Measurements from ENCODE around the gene GSG1.

The GSG1 gene

DNA sequence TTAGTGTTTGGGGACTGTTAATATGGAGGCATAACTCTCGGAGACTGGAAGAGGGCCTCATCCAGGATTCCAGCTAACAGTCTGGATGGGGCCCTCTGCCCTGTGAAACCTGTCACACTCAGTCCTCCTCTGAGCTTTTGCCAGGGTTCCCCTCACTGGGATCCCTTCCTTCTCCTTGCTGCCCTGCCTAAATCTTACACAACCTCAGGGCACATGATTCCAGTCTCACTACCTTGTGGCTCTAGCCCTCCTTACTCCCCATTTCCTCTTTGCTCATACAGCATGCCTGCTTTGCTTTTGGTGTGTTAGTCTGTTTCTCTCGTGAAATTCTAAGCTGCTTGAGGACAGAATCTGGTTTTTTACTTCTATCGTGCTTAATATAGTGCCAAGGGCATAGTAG is 942 bp upstream of the GSG1 start:
- no peaks in the 10 kb centered on the region for H3K9me3 ChIP-seq (ENCODE audit: control insufficient read depth, insufficient read depth, low read length)
- no peak overlapping the region for H3K9ac ChIP-seq (ENCODE audit: low read depth, low read length)
- peaks cover 21% of the 10 kb centered on the region for H3K4me1 ChIP-seq (ENCODE audit: insufficient read depth, low read length)
- no peaks in the 10 kb centered on the region for H3K36me3 ChIP-seq (ENCODE audit: insufficient read depth, low read length)

DNA sequence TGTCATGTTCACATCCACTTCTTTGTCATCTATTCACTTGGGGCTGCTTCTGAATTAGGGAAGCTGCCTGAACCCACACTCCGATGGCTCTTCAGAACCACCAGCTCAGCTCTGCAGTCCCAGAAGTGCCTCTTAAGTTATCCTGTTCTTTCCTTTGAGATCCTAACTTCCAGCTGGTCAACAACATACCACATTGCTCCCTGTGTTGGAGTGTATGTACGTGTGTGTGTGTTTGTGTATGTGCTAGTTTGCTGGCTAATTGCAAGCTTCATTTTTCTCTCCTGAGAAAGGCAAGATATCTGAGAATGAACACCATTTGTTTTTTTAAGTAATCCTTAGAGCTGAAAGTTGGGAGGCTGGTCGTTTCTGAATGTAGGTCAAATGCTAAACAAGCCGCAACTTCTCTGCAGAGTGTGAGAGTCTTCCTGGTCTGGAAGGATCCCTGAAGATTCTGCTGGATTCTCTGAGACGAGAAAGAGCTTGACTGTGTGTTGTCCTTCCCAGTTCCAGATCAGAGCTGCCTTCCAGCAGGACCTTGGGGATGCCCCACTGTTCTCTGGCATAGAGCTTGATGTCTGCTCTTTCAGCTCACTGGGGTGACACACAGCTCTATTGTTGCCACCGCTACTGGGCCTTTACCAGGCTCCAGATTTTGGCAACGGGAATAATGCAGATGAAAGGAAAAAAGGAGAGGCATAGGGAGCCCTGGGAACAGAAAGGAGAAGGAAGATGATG is 839 bp downstream of the GSG1 start:
- peaks cover 33% of the 10 kb centered on the region for H3K4me1 ChIP-seq (ENCODE audit: insufficient read depth, low read length)
- H3K9me3 ChIP-seq (ENCODE audit: control insufficient read depth, insufficient read depth, low read length): no peaks in the 10 kb centered on the region

DNA sequence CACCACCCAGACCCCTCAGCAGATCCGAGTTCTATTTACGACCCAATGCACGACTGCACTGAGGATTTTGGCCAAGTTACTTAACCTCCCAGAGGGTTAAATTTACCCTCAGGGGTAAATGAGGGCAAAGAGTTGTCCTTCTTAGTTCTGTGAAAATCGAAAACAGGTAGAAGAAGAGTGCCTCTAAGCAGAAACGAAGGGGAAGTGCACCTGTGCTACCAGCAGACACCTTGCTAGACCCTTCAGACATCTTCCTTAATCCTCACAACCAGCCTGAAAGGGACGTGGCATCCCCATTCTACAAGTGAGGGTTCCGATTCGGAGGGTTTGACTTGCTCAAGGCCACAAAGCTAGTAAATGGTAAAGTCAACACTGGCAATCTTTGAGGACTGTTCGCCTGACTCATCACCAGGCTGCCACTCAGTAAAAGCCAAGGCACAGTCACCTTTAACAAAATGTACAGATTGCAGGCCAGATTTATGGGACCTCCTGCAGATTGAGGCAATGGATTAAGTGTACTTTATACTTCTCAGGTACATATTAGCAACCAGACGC is 1.6 kb downstream of the GSG1 start:
- Histone ChIP-seq H3K9me3 (ENCODE audit: control insufficient read depth, insufficient read depth, low read length) (no peaks in the 10 kb centered on the region), H3K4me1 (ENCODE audit: insufficient read depth, low read length) (peaks cover 36% of the 10 kb centered on the region), H3K9ac (ENCODE audit: low read depth, low read length) (peak overlapping the region; percentile 89), H3K36me3 (ENCODE audit: insufficient read depth, low read length) (no peaks in the 10 kb centered on the region)

More for the DNA sequence above, 839 bp downstream of the GSG1 start:
- no peak overlapping the region for H3K9ac ChIP-seq (ENCODE audit: low read depth, low read length)
- H3K36me3 ChIP-seq (ENCODE audit: insufficient read depth, low read length): no peaks in the 10 kb centered on the region

DNA sequence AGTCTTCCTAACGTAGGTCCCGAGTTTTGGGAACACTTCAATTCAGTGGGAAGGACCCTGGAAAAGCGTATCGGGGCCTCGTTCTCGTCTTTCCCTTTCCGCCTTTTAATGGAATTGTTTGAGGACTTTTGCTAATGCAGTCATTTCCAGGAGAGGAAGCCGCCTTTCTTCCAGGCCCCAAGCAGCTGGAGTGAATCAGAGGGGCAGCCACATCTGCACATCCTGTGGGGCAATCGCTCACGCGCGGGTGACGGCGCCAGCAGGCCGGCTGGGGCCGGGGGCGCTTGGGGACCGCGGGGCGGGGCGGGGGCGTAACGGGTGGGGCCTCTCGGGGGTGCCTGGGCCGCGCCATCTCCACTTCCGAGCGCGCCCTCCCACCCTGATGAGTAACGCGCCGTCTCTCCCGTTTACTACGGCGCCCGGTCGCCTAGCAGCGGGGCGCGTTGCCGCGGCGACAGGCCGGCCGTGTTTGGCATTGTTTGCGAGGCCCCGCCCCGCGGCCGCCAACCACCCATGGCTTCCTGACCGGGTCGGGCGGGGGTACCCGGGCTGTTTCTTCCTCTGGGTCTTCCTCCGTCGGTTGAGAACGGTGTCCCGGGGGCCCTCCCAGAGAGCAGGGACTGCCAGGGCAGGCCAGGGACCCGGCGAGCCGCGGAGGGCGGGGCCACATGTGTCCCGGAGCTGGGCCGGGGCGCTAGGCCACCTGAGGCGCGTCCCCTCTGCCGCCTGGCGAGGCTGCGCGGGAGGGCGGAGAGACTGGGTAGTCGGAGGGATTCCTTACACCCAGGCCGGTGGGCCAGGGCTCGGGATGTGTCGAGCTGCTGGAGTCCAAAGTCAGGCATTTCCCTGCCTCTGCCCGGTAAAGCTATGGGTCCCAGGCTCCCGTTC is 2.3 kb downstream of the GSG1 start:
- Histone ChIP-seq H3K9ac (ENCODE audit: low read depth, low read length) (peak overlapping the region; percentile 89), H3K9me3 (ENCODE audit: control insufficient read depth, insufficient read depth, low read length) (no peaks in the 10 kb centered on the region), H3K4me1 (ENCODE audit: insufficient read depth, low read length) (peaks cover 36% of the 10 kb centered on the region), H3K36me3 (ENCODE audit: insufficient read depth, low read length) (no peaks in the 10 kb centered on the region)

DNA sequence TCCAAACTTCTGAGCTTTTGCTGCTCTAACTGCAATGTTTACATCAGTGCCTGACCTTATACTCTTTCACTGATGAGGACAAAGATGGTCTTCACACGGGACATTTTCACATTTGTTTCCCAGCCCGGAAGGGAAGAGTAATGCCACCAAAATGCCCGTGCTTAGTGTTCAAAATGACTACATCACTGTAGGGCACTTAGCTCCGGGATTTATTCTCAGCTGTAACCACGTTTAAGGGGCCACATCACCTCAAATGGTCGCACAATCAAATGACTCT is 2.9 kb downstream of the GSG1 start:
- Histone ChIP-seq H3K4me1 (ENCODE audit: insufficient read depth, low read length) (peaks cover 37% of the 10 kb centered on the region), H3K9ac (ENCODE audit: low read depth, low read length) (peak overlapping the region; percentile 59), H3K9me3 (ENCODE audit: control insufficient read depth, insufficient read depth, low read length) (no peaks in the 10 kb centered on the region), H3K36me3 (ENCODE audit: insufficient read depth, low read length) (no peaks in the 10 kb centered on the region)

DNA sequence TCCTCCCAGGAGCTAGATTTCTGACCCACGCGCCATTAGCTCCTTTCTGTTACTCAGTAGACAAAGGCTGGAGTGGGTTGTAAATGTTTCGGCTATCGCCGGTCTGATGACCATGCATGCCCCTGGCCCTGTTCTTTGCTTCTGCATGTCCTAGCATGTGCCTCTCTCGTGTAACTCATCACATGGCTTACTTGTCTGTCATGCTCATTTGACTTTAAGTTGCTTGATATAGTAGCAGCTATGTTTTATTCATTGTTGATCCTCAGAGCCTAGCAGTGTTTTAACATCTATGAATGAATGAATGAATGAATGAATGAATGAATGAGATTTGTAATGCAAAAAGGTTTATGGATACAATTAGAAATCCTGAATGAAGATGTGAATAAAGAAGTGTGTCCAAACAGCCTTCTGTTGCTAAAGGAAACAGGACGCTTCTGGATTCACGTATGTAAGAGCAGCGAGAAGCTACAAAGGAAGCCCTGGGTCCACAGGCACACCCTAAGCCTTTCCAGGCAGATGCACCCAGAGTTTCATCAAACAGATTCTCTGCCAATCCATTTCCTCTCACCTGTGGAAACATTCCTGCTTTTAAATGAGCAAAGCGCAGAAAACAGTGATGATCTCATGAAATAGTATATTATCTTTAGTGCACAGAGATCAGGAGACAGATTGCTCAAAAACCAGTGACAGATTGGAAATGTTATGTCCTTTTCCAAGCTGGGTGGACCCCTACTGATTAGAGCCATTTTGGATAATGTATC is 3.4 kb downstream of the GSG1 start:
- Histone ChIP-seq H3K36me3 (ENCODE audit: insufficient read depth, low read length) (no peaks in the 10 kb centered on the region), H3K9ac (ENCODE audit: low read depth, low read length) (peak overlapping the region; percentile 59; the same call in 1 of the 2 replicates), H3K4me1 (ENCODE audit: insufficient read depth, low read length) (peaks cover 38% of the 10 kb centered on the region), H3K9me3 (ENCODE audit: control insufficient read depth, insufficient read depth, low read length) (no peaks in the 10 kb centered on the region)

DNA sequence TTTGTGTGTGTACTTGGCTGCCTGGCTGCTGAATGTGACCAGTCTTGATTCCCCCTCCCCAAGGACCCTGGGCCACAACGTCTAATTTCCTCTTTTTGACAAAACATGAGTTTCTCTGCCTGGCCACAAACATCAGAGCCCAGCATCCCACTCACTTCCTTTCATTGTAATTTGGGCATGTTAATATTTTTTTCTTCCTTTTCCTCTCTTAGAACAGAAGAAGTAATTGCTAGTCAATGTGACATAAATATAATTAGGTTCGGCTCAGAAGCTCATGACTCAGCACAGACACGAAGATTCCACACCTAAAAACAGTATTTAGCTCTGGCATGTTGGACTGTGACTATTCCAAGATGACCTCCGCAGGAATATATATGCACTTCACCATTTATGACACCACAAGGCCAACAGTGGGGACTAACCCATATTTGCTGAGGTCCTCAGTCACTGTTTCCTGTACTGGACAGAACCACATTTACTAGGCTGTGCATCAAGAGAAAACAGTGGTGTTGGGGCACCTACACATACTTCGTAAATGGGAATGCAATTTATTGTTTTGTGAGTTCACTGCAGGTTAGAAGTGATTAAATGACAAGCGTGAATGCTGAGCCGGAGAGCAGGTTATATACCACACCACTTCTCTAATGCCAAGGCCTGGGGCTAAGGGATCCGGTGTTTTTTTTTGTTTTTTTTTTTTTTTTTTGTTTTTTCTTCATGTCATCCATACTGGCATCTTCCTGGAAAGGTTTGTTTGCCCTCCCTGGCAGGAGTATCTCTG is 4.2 kb downstream of the GSG1 start:
- Histone ChIP-seq H3K9ac (ENCODE audit: low read depth, low read length) (no peak overlapping the region), H3K9me3 (ENCODE audit: control insufficient read depth, insufficient read depth, low read length) (no peaks in the 10 kb centered on the region), H3K36me3 (ENCODE audit: insufficient read depth, low read length) (no peaks in the 10 kb centered on the region), H3K4me1 (ENCODE audit: insufficient read depth, low read length) (peaks cover 38% of the 10 kb centered on the region)

DNA sequence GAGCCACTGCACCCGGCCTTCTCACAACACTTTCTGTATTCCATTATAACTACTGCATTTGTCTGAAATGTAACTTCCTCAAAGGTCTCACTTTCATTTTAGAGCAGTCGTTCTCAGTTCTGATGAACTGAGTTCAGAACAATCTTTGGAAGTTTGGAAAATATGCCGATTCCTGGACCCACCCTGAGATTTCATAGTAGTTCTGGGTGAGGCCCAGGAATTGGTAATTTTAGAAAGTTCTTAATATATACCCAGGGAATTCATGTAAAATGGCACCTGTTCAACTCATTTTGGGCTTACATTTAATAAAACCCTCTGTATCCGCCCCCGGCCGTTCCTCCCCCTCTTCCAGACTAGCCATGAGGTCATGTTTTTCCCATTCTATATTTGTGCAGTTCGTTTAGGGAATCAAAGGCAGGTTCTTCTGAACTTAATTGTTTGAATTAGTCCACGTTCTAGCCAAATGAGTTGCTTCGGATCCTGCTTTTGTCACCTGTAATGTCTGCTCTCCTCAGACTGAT is 5.9 kb downstream of the GSG1 start:
- H3K9me3 ChIP-seq (ENCODE audit: control insufficient read depth, insufficient read depth, low read length): no peaks in the 10 kb centered on the region
- peaks cover 43% of the 10 kb centered on the region for H3K4me1 ChIP-seq (ENCODE audit: insufficient read depth, low read length)
- H3K36me3 ChIP-seq (ENCODE audit: insufficient read depth, low read length): no peaks in the 10 kb centered on the region
- no peak overlapping the region for H3K9ac ChIP-seq (ENCODE audit: low read depth, low read length)

DNA sequence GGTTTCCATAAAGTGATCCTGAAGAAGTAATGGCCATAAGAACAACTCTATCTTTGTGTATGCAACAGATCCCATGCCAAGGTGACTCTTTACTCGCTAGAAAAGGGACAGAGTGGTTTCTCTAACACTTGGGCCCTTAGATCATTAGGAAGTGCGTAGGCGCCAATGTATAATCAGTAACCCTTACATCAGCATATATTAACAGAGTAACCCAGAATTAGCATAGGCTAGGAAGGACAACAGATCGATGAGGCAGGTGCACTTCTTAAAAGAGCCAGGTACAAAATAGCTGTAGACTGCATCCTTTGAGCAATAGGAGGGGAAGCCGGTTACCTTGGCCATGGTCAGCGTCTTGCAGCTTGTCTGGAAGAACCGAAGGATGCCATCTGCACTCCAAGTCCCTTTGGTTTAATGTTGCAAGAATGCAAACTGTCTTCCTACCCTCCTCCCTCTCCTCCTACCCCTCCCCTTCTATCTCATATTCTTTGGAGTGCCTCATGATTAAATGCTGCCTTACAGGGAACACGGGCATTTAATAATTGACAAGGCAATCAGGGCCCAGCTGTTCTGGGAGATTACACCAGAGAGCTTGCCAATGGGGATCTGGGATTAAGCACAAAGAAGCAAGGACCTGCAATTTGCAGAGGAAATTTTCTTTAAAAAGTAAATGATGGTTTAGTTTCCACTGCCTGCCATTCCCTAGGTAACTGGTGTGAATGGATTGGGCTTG is 8.0 kb downstream of the GSG1 start:
- peaks cover 43% of the 10 kb centered on the region for H3K4me1 ChIP-seq (ENCODE audit: insufficient read depth, low read length)
- no peak overlapping the region for H3K9ac ChIP-seq (ENCODE audit: low read depth, low read length)
- H3K9me3 ChIP-seq (ENCODE audit: control insufficient read depth, insufficient read depth, low read length): no peaks in the 10 kb centered on the region
- no peaks in the 10 kb centered on the region for H3K36me3 ChIP-seq (ENCODE audit: insufficient read depth, low read length)

DNA sequence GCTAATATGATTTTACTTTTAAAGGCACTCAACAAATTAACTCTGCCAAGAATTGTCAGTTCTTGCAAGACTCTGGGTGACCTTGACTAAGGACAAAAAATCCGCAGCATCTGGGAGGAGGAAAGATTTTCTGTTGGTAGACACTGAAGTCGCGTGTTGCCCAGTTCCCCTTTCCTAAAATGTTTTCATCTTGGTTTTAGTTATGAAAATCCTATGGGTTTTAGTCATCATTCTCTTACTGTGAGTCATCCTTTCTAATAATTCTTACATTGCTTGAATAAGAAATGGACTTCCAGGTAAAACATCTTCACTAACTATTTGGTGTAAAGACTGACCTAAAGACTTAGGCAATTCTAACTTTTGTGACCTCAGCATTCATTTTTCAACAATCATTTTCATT is 9.1 kb downstream of the GSG1 start:
- Histone ChIP-seq H3K9me3 (ENCODE audit: control insufficient read depth, insufficient read depth, low read length) (no peaks in the 10 kb centered on the region), H3K9ac (ENCODE audit: low read depth, low read length) (no peak overlapping the region), H3K36me3 (ENCODE audit: insufficient read depth, low read length) (no peaks in the 10 kb centered on the region), H3K4me1 (ENCODE audit: insufficient read depth, low read length) (peaks cover 34% of the 10 kb centered on the region)

DNA sequence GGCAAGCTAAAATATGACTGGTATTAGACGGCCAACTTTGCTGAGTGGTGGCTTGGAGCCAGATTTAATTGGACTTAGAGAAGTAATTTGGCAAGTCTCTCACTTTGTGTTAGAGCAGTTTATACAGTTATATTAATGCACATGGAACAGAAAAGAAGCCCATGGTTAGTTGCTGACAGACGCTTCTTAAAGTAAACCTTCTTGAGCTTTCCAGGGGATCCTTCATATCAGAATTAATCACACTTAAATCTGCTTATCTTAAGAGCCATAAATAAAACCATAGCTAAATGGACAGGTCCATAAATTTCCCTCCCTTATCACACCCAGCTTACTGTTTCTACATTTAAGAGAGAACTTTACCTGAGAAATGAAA is 9.6 kb downstream of the GSG1 start:
- Histone ChIP-seq H3K9ac (ENCODE audit: low read depth, low read length) (no peak overlapping the region), H3K4me1 (ENCODE audit: insufficient read depth, low read length) (peaks cover 36% of the 10 kb centered on the region)

DNA sequence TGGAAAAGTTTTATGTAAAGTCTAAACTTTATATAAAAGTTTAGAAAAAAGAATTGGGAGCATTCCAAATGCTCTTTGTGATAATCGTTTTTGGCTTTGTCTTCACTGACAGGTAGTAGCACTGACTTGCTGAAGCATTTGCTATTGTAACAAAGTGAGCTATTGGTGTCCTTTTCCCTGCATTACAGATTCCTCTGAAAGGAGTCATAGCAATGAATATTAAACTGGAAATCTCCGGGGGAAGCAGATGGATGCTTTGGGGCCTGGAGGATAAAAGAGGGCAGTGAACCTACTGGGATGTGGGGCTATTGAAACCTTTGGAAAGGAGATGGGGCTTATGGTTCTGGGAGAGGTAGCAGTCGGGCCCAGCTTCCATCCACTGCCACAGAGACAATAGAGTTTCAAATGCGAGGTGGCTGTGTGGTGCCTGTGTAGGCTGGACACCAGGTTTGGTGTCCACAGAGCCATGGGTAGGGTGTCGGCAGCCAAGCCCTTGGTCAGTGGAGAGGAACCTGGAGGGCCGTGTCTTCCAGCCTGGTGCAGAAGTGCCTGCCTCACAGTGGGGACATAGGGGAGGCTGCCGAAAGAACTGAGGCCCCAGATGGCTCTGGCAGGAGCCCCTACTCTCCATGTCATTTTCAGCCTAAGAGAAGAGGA is 10.1 kb downstream of the GSG1 start:
- H3K36me3 ChIP-seq (ENCODE audit: insufficient read depth, low read length): no peaks in the 10 kb centered on the region
- no peaks in the 10 kb centered on the region for H3K9me3 ChIP-seq (ENCODE audit: control insufficient read depth, insufficient read depth, low read length)
- no peak overlapping the region for H3K9ac ChIP-seq (ENCODE audit: low read depth, low read length)
- peaks cover 36% of the 10 kb centered on the region for H3K4me1 ChIP-seq (ENCODE audit: insufficient read depth, low read length)

More for the DNA sequence above, 9.6 kb downstream of the GSG1 start:
- Histone ChIP-seq H3K36me3 (ENCODE audit: insufficient read depth, low read length) (no peaks in the 10 kb centered on the region), H3K9me3 (ENCODE audit: control insufficient read depth, insufficient read depth, low read length) (no peaks in the 10 kb centered on the region)

DNA sequence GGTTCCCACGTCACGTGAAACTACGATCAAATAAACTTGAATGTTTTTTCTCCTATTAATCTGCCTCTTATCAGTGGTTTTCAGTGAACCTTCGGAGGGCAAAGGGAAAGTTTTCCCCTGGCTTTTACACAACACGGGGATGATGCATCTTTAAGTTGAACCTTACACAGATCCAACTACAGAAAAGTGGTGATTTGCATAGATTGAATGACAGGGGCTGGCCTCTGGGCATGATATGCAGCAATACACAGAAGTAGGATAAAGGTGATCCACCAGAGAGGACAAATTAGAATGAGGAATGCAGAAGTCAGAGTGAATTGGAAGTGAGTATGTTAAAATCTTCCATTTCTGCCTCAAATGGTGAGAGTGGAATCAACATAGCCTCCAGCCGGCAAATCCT is 11.6 kb downstream of the GSG1 start:
- H3K36me3 ChIP-seq (ENCODE audit: insufficient read depth, low read length): no peaks in the 10 kb centered on the region
- no peaks in the 10 kb centered on the region for H3K9me3 ChIP-seq (ENCODE audit: control insufficient read depth, insufficient read depth, low read length)
- no peak overlapping the region for H3K9ac ChIP-seq (ENCODE audit: low read depth, low read length)
- H3K4me1 ChIP-seq (ENCODE audit: insufficient read depth, low read length): peaks cover 43% of the 10 kb centered on the region
